Measurements from ENCODE around the gene PTPRG. TPM values are rescaled to one million over a fixed set of nuclear protein-coding genes. Genes with fewer than 3 reads are reported as not detected.
A peak's percentile ranks its signal among the peaks of the same experiment; 100 is the strongest.
"Not testable (repeated sequence)": the region's sequence is repeated elsewhere in the genome, so short reads cannot be mapped to it uniquely, and the experiment has no call there.

Gene PTPRG
- total RNA-seq, 1 donor from 2014 or later: 34.1 TPM

GRCh38 chr3:61812517-61812916, 251.1 kb downstream of the PTPRG start:
- ATAC-seq (no peak), DNase-seq (ENCODE audit: missing footprints) (no peak)
- intact Hi-C loops (cut with DNase I): loop anchor here (5.0 kb wide), 1 partner anchor 235 kb away; no protein-coding TSS in a partner anchor

GRCh38 chr3:61813636-61814035, 252.3 kb downstream of the PTPRG start:
- no peak for ATAC-seq
- intact Hi-C loops (cut with DNase I): loop anchor here (5.0 kb wide), 1 partner anchor 236 kb away; no protein-coding TSS in a partner anchor
- no peak for DNase-seq (ENCODE audit: missing footprints)

DNA sequence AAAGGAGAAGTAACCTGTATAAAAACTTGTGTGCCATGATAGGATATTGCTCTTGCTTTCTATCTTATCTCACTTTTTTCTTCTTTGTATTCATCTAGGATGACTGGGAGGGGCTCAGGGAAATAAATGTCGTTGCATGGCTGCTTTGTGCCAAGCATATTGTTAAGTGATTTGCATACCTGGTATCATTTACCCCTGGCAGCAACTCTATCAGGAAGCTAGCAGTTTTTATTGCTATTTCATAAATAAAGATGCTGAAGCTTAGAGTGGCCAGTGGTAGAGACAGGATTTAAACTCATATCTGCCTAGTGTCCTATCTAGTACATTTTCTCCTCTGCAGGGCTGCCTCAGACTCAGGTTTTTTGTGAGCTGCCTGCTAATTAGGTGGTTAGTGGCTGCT, 253.3 kb downstream of the PTPRG start:
- ATAC-seq: no peak
- intact Hi-C loops (cut with DNase I): loop anchor here (5.0 kb wide), 1 partner anchor 237 kb away; no protein-coding TSS in a partner anchor
- no peak for DNase-seq (ENCODE audit: missing footprints)

- DNase-seq (ENCODE audit: missing footprints); ATAC-seq; intact Hi-C loops (cut with DNase I): not testable (repeated sequence)
These were observed 254.9 kb downstream of the PTPRG start for GRCh38 chr3:61816304-61816703.

- DNase-seq (ENCODE audit: missing footprints) (no peak), ATAC-seq (no peak)
- intact Hi-C loops (cut with DNase I): no loop called here
These were observed 258.5 kb downstream of the PTPRG start for GRCh38 chr3:61819861-61820260.

DNA sequence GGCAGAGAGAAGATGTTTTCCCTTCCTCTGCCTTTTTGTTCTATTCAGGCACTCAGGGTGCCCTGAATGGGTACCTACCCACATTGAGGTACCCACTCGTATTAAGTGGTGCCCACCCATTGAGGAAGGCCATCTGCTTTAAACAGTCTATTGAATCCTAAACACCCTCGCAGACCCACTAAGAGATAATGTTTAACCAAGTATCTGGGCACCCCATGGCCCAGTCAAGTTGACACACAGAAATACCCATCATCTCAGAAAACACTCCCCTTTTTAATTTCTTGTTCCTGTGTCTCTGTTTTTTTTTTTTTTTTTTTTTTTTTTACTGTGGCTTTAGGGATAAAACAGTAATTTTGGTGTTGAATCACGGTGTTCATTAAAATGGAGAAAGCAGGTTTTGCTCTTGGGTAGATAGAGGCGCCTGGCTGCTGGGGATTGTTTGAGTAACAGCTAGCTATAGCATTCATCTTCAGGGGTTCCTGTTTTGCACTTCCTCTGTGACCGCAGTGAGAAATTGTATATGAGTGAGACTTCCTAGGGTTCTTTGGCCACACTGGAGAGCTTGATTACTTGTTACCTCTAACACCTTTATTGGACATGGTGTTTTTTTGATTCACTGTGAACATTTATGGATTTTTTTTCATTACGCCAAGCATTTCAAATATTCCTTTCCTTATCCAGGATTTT, 259.1 kb downstream of the PTPRG start:
- no peak for ATAC-seq
- no peak for DNase-seq (ENCODE audit: missing footprints)
- intact Hi-C loops (cut with DNase I): no loop called here

GRCh38 chr3:61821823-61822251, 260.5 kb downstream of the PTPRG start:
- intact Hi-C loops (cut with DNase I): no loop called here
- peak; percentile 31 for ATAC-seq
- DNase-seq (ENCODE audit: missing footprints): no peak

GRCh38 chr3:61822588-61822987, 261.2 kb downstream of the PTPRG start:
- ATAC-seq: no peak
- intact Hi-C loops (cut with DNase I): no loop called here
- DNase-seq (ENCODE audit: missing footprints): no peak

GRCh38 chr3:61824553-61825135, 263.3 kb downstream of the PTPRG start:
- DNase-seq (ENCODE audit: missing footprints) (no peak), ATAC-seq (no peak)
- intact Hi-C loops (cut with DNase I): no loop called here

DNA sequence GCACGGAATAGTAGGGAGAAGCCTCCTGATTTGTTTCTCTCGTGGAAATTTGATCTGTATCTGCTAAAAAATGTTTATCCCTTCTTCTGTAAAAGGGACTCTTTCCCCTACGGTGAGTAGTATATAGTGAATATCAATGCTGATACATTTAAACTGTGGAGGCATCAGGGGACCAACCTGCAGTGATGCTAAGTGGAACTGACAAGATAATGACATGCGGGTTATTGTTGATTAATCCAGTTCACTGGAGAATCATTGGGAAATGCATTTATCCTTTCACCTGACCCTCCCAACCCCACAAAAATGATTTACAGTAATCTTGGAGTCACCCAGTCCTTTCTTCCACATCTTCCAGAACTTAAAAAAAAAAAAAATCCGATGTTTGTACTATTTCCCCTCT, 264.8 kb downstream of the PTPRG start:
- intact Hi-C loops (cut with DNase I): no loop called here
- ATAC-seq (no peak), DNase-seq (ENCODE audit: missing footprints) (no peak)

GRCh38 chr3:61828184-61828874, 267.0 kb downstream of the PTPRG start:
- ATAC-seq: peak; percentile 79
- intact Hi-C loops (cut with DNase I): no loop called here
- no peak for DNase-seq (ENCODE audit: missing footprints)

DNA sequence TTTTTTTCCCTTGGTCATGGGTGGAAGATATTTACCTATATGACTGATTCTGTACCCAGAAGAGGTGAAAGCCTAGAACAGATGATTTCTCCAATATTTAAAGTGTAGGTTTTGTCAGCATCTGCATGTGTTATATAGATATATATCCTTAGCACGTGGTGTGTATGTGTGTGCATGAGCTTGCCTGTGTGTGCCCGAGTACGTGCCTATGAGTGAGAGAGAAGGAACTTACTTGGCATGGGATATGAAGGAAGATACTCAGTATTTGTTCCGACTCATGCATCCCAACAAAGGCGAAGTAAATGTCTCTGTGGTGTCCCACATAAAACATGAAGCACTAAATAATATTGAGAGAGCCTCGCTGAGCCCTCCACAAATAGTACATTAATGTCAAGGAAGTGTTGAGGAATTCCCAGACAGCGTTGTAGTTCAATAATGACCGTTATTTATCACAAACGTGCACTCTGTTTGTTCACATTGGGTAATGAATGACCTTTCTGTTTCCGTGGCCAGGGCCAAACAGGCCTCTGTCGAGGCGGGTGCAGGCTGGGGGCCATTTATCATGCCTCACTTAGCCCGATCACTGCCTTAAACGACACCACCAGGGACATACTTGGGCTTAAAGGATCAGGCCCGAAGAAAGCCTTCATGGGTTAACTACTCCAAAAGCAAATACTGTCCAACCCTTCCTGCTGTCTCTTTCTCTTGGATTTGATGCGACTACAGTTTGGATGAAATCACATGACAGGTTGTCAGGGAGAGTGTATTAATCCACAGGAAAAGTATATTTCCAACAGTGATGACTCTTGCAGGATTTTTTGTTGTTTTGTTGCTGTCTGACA, 267.7 kb downstream of the PTPRG start:
- intact Hi-C loops (cut with DNase I): no loop called here
- DNase-seq (ENCODE audit: missing footprints): no peak
- peak; percentile 49 for ATAC-seq

DNA sequence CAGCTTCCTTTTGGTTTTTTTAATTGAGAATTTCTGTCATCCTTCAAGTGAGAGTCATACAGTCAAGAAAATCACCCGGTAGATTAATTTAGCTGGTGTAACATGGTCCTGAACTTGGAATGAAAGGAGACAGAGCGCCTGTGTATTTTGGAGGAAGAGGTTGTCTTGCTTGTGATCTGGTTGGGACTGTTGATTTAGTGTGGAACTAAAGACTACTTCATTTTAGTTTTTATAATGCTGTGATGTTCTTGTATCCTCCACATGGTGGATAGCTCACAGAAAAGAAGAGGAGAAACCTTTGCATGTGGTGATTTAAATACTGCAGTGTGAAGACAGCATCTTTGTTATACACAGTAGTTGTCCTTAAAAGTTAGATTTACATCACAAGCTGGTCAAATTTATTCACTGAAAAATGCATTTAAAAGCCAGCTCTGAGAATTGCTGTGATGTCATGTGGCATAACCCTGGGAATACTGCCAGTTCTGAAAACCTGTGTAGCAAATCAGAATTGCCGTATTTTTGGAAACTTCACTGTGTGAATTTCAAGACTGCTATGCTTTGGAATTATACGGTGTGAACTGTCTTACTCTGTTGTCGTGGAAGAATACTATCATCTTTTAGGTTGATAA, 268.5 kb downstream of the PTPRG start:
- intact Hi-C loops (cut with DNase I): no loop called here
- ATAC-seq (peak; percentile 21), DNase-seq (ENCODE audit: missing footprints) (no peak)

GRCh38 chr3:61831973-61832372, 270.6 kb downstream of the PTPRG start:
- no peak for ATAC-seq
- DNase-seq (ENCODE audit: missing footprints): no peak
- intact Hi-C loops (cut with DNase I): no loop called here

- intact Hi-C loops (cut with DNase I): no loop called here
- ATAC-seq: no peak
- DNase-seq (ENCODE audit: missing footprints): no peak
These were observed 271.2 kb downstream of the PTPRG start for GRCh38 chr3:61832375-61833229.

- intact Hi-C loops (cut with DNase I): no loop called here
- no peak for DNase-seq (ENCODE audit: missing footprints)
- no peak for ATAC-seq
These were observed 277.9 kb downstream of the PTPRG start for GRCh38 chr3:61839256-61839655.

GRCh38 chr3:61841111-61841845, 279.9 kb downstream of the PTPRG start:
- ATAC-seq (peak; percentile 33), DNase-seq (ENCODE audit: missing footprints) (no peak)
- intact Hi-C loops (cut with DNase I): loop anchor here (10.0 kb wide), 1 partner anchor 396 kb away; no protein-coding TSS in a partner anchor

Measured in Right ventricle myocardium inferior (tissue), 1 donor.